Activated naive CD4-positive, alpha-beta T cell treated with anti-CD3 and anti-CD28 coated beads, Interleukin-2, amount 50 U/mL, for 24 hours (primary cell): ENCODE results near the gene TBX5.

Source experiments
- H3K27ac Mint-ChIP-seq: one replicate; pipeline ENCODE4 v1.8.0; 2021; ENCODE audit warnings: mild to moderate bottlenecking, mixed read lengths
- H3K27me3 Mint-ChIP-seq: one replicate; pipeline ENCODE4 v1.8.0; 2021; ENCODE audit warnings: mixed read lengths
- H3K36me3 Mint-ChIP-seq: one replicate; pipeline ENCODE4 v1.8.0; 2021; ENCODE audit warnings: mixed read lengths
- H3K4me1 Mint-ChIP-seq: one replicate; pipeline ENCODE4 v1.8.0; 2021; ENCODE audit warnings: mixed read lengths
- H3K4me3 Mint-ChIP-seq: one replicate; pipeline ENCODE4 v1.8.0; 2021; ENCODE audit warnings: mild to moderate bottlenecking, mixed read lengths
- H3K9me3 Mint-ChIP-seq: one replicate; pipeline ENCODE4 v1.8.0; 2021; ENCODE audit warnings: mixed read lengths

TBX5 gene

DNA sequence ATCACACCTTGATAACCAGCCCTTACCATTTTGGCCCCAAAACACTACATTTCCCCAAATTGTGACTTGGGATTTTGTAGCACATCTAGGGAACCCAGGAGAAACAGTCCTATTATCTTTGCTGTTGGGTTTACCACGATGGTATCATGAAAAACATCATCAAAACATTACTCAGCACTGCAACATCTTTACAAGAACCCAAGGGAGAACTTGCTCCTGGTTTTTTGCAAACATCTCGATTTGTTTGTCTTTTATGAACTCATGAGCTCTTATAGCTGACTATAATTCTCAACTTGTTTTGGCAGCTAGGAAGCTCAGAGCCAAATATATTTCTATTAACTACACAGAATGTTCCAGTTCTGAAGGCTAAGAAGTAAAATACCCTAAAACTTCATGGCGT is 65.7 kb downstream of the TBX5 start:
- Mint-ChIP-seq H3K27me3 (peaks cover 4% of the 10 kb centered on the region), H3K36me3 (no peaks in the 10 kb centered on the region), H3K4me1 (no peaks in the 10 kb centered on the region), H3K9me3 (no peaks in the 10 kb centered on the region), H3K4me3 (no peak overlapping the region), H3K27ac (no peak overlapping the region)

DNA sequence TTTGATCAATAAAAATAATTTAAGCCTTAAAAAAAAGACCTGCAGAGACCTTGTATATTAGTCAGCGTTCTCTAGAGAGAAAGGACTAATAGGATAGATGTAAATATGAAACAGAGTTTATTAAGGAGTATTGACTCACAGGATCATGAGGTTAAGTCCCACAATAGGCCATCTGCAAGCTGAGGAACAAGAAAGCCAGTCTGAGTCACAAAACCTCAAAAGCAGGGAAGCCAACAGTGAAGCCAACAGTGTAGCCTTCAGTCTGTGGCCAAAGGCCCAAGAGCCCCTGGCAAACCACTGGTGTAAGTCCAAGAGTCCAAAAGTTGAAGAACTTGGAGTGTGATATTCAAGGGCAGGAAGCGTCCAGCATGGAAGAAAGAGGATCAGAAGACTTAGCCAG is 66.3 kb downstream of the TBX5 start:
- H3K27me3 Mint-ChIP-seq: peaks cover 5% of the 10 kb centered on the region

DNA sequence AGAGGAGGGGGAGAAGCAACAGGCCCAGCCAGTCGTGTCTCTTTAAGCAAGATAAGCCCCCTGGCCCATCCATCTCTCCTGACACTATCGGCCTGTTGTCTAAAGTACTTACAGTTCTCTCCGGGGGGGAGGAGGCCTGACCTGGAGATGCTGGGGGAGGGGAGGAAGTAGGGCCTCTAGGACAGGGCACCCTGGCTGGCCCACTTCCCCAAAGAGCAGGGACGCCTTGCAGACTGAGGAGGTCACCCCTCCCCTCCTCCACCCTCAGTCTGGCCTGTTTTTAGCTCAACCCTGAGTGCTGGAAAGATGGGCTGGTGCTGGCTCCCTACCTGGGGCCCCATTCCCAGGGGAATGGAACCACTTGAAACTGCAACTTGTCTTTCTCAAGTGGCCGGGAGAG is 70.3 kb downstream of the TBX5 start:
- Mint-ChIP-seq H3K4me3 (no peak overlapping the region), H3K27ac (no peak overlapping the region), H3K4me1 (no peaks in the 10 kb centered on the region), H3K27me3 (peaks cover 11% of the 10 kb centered on the region), H3K9me3 (peaks cover 10% of the 10 kb centered on the region), H3K36me3 (no peaks in the 10 kb centered on the region)

More for the DNA sequence above, 66.3 kb downstream of the TBX5 start:
- no peaks in the 10 kb centered on the region for H3K36me3 Mint-ChIP-seq
- no peak overlapping the region for H3K27ac Mint-ChIP-seq
- H3K9me3 Mint-ChIP-seq: no peaks in the 10 kb centered on the region
- H3K4me1 Mint-ChIP-seq: no peaks in the 10 kb centered on the region
- no peak overlapping the region for H3K4me3 Mint-ChIP-seq

DNA sequence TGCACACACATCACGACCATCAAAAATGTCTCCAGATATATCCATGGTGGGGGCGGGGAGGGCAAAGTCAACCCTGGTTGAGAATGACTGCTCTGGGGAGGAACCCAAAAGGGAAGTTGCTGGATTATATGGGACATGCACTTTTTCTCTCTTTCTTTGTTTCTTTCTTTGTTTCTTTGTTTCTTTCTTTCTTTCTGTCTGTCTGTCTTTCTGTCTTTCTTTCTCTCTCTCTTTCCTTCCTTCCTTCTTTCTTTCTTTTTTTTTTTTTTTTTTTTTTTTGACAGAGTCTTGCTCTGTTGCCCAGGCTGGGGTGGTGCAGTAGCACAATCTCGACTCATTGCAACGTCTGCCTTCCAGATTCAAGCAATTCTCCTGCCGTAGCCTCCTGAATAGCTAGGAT is 71.5 kb downstream of the TBX5 start:
- no peaks in the 10 kb centered on the region for H3K4me1 Mint-ChIP-seq
- no peak overlapping the region for H3K4me3 Mint-ChIP-seq
- no peaks in the 10 kb centered on the region for H3K36me3 Mint-ChIP-seq
- H3K27me3 Mint-ChIP-seq: peaks cover 11% of the 10 kb centered on the region
- H3K9me3 Mint-ChIP-seq: peaks cover 10% of the 10 kb centered on the region
- no peak overlapping the region for H3K27ac Mint-ChIP-seq

DNA sequence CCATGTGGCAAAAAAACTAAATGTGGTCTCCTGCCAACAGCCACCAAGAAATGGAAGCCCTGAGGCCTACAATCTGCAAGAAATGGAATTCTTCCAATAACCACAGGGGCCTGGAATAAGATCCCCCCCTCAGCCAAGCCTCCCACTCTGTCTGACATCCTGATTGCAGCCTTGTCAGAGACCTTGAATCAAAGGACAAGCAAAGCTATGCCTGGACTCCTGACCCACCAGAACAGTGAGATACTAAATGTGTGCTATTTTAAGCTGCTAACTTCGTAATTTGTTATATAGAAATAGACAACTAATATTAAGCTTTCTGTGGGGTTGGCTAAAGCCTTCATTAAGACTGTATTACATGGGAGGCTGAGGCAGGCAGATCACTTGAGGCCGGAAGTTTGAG is 77.7 kb downstream of the TBX5 start:
- H3K4me1 Mint-ChIP-seq: no peaks in the 10 kb centered on the region
- H3K36me3 Mint-ChIP-seq: no peaks in the 10 kb centered on the region
- peaks cover 2% of the 10 kb centered on the region for H3K27me3 Mint-ChIP-seq
- no peak overlapping the region for H3K4me3 Mint-ChIP-seq
- H3K9me3 Mint-ChIP-seq: peaks cover 6% of the 10 kb centered on the region
- H3K27ac Mint-ChIP-seq: no peak overlapping the region

DNA sequence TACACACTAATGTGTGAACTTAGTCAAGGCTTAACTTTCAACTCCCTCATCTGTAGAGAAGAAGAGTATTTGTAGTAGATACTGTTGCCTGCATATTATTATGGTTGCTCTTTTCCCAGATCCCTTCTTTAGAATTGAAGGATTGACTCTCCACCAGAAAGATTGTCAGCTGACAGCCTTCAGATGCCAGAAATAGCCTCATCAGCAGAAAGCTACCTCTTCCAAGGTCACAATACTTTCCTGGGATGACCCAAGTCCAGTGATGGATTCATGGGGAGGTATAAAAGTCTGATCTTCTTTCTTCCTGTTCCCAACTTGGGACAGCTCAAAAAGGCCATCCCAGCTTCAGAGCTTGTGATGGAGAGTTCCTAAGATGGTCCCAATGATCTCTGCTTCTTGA is 78.2 kb downstream of the TBX5 start:
- peaks cover 2% of the 10 kb centered on the region for H3K27me3 Mint-ChIP-seq
- H3K4me1 Mint-ChIP-seq: no peaks in the 10 kb centered on the region
- no peak overlapping the region for H3K4me3 Mint-ChIP-seq
- peaks cover 6% of the 10 kb centered on the region for H3K9me3 Mint-ChIP-seq
- H3K36me3 Mint-ChIP-seq: no peaks in the 10 kb centered on the region
- H3K27ac Mint-ChIP-seq: no peak overlapping the region

DNA sequence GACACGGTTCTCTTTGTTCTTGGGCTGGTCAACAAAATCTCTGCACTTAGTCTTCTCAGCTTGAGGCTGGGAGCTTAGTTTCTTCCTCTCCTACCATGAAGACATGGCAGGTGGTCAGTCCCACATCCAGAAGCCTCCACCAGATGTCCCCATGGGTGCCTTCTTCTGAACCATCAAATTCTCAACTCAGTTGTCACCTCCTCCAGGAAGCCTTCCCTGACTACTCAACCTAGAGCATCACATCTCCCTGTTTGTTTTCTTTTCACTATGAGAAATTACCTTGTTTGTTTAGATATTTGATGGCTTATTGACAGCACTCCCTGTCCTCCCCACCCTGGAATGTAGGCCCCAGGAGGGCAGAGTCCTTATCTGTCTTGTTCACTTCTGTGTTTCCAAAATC is 84.4 kb downstream of the TBX5 start:
- Mint-ChIP-seq H3K4me1 (no peaks in the 10 kb centered on the region), H3K4me3 (no peak overlapping the region), H3K27me3 (peaks cover 3% of the 10 kb centered on the region), H3K27ac (no peak overlapping the region), H3K36me3 (no peaks in the 10 kb centered on the region), H3K9me3 (no peaks in the 10 kb centered on the region)

DNA sequence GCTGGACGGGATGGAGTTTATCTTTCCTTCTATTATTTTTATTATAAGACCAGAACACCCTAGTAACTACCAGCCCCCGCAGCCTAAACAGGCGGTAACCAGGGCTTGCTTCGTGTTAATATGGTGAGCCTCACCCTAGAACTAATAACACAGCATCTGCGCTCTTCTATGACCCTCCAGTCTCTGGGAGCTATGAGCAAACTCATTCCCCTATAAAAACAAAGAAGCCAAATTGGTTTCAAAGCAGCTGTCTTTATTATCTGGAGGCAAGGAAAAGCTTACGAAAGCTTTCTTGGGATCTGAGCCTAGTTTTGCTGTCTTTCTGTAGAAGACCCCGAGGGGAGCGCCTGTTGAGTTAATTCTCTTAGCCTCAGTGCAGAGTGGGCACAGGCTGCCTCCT is 85.0 kb downstream of the TBX5 start:
- H3K27ac Mint-ChIP-seq: no peak overlapping the region
- no peaks in the 10 kb centered on the region for H3K36me3 Mint-ChIP-seq

DNA sequence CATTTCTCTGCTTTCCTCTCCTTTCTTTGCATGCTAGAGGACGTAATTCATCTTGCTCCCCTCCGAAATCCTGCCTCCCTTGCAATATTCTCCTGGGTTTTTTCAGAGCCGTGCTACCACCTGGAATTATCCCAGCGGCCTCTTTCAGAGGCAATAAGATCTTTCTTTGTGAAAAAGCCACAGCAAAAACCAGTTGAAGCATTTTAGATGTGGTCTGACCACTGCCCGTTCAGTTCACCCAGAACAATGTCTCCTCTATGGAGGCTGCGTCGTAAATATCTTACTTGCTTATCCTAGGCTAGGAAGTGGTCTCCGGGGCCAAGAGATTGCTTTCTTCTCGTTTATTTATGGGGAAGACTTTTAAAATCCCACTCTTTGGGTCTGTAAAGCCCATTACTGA is 85.8 kb downstream of the TBX5 start:
- H3K27me3 Mint-ChIP-seq: peaks cover 3% of the 10 kb centered on the region
- no peaks in the 10 kb centered on the region for H3K36me3 Mint-ChIP-seq
- no peaks in the 10 kb centered on the region for H3K9me3 Mint-ChIP-seq
- H3K4me3 Mint-ChIP-seq: no peak overlapping the region
- H3K4me1 Mint-ChIP-seq: no peaks in the 10 kb centered on the region
- no peak overlapping the region for H3K27ac Mint-ChIP-seq

More for the DNA sequence above, 85.0 kb downstream of the TBX5 start:
- H3K9me3 Mint-ChIP-seq: no peaks in the 10 kb centered on the region
- H3K4me3 Mint-ChIP-seq: no peak overlapping the region
- H3K4me1 Mint-ChIP-seq: no peaks in the 10 kb centered on the region
- H3K27me3 Mint-ChIP-seq: peaks cover 3% of the 10 kb centered on the region

DNA sequence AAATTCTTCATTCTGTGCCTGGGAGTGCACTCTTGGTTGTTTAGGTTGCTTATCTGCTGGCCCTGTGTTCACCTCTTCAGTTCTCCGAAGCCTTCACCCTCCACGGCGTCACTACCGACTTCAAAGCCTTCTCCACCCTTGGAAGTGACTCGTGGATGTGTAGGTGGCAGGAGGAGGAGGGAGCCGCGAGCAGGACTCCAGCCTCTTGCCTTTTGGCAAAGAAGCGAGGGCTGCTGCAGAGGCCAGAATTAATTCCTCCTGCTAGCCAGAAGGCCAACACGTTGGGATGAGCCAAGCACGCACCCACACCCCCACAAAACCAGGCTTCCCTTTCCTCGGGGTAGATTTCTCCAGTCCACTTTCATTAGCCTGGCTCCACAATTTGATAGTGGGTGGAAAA is 86.5 kb downstream of the TBX5 start:
- no peaks in the 10 kb centered on the region for H3K4me1 Mint-ChIP-seq
- no peak overlapping the region for H3K4me3 Mint-ChIP-seq
- no peaks in the 10 kb centered on the region for H3K9me3 Mint-ChIP-seq
- H3K27me3 Mint-ChIP-seq: peaks cover 3% of the 10 kb centered on the region
- H3K36me3 Mint-ChIP-seq: no peaks in the 10 kb centered on the region
- no peak overlapping the region for H3K27ac Mint-ChIP-seq

DNA sequence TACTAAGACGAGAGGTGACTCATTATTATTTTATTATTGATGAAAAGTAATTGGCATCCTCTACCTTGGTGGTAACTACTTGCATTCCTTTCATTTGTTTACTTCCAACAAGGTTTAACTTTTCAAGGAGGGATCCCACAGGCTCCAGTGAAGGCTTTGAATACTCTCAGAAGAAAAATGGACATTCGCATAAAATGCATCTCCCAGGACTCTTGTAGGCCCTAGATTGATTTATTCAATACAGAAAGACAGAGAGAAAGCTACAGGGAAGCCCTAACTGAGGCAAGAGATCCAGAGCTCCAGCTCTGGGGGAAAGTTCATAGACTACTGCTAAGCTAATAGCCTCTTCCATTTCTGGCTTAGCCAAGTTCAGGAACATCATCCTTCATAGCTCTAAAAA is 87.0 kb downstream of the TBX5 start:
- Mint-ChIP-seq H3K27me3 (peaks cover 3% of the 10 kb centered on the region), H3K9me3 (no peaks in the 10 kb centered on the region), H3K36me3 (no peaks in the 10 kb centered on the region), H3K4me1 (no peaks in the 10 kb centered on the region), H3K27ac (no peak overlapping the region), H3K4me3 (no peak overlapping the region)

DNA sequence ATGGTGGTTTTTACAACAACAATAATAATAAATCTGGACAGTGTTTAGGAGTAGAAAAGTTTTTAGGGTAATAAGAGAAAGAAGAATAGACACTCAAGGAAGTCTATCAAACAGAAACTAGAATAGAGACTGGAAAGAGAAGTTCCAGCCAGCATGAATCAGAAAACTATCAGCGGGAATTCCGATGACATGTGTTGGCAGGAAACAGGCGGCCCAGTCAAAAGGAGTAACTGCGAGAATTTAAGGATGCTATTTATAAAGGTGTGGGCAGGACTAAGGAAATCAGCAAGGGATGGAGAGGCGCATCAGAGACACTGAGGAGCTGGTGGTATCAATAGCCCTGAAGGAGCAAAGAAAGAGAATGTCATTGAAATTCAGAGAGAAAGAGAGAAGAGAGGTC is 89.9 kb downstream of the TBX5 start:
- H3K27me3 Mint-ChIP-seq: peaks cover 1% of the 10 kb centered on the region
- no peaks in the 10 kb centered on the region for H3K4me1 Mint-ChIP-seq
- H3K4me3 Mint-ChIP-seq: no peak overlapping the region
- H3K36me3 Mint-ChIP-seq: no peaks in the 10 kb centered on the region
- H3K27ac Mint-ChIP-seq: no peak overlapping the region
- no peaks in the 10 kb centered on the region for H3K9me3 Mint-ChIP-seq

DNA sequence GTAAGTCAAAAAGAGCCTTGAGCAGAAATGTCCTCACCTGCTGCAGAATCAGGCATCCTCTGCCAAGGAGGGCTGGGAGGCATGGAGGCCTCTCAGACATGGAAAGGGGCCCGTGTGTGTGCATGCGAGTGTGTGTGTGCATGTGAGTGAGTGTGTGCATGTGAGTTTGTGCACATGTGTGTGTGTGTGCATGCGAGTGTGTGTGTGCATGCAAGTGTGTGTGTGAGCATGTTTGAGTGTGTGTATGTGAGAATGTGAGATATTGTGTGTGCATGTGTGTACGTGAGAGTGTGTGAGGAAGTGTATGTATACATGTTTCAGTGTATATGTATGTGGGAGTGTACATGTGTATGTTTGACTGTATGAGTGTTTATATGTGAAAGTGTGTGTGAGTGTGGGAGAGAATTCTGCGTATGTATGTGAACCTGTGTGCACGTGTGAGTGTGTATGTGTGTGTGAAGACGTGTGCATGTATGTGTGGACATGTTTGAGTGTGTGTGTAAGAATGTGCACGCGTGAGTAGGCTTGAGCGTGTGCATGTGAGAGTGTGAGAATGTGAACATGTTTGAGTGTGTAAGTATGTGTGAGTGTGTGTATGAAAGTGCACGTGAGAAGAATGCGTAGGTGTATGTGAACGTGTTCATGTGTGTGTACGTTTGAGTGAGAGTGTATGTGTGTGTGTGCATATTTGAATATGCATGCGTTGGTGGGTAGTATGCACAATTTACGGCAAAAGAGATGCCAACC is 90.8 kb downstream of the TBX5 start:
- H3K9me3 Mint-ChIP-seq: no peaks in the 10 kb centered on the region
- H3K4me3 Mint-ChIP-seq: no peak overlapping the region
- H3K27me3 Mint-ChIP-seq: peaks cover 2% of the 10 kb centered on the region
- H3K4me1 Mint-ChIP-seq: no peaks in the 10 kb centered on the region
- no peaks in the 10 kb centered on the region for H3K36me3 Mint-ChIP-seq
- H3K27ac Mint-ChIP-seq: no peak overlapping the region

DNA sequence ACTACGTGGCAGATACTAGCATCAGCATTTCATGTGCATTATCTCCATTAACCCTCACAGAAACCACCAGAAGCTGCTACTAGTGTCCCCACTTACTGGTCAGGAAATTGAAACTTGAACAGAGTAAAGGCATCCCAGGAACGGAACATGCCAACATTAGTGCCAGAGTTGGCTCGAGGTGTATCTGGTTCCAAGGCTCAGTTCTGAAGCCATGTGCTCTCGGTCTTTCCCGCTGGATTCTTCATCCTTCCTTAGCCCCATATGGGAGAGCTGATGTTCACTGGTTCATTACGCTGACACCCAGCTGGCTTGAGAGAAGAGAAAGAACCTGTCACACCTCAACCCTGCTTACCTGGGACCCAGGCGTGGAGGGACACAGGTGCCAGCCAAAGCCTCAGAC is 91.5 kb downstream of the TBX5 start:
- Mint-ChIP-seq H3K4me1 (no peaks in the 10 kb centered on the region), H3K36me3 (no peaks in the 10 kb centered on the region), H3K27ac (no peak overlapping the region), H3K9me3 (no peaks in the 10 kb centered on the region), H3K4me3 (no peak overlapping the region), H3K27me3 (peaks cover 2% of the 10 kb centered on the region)

DNA sequence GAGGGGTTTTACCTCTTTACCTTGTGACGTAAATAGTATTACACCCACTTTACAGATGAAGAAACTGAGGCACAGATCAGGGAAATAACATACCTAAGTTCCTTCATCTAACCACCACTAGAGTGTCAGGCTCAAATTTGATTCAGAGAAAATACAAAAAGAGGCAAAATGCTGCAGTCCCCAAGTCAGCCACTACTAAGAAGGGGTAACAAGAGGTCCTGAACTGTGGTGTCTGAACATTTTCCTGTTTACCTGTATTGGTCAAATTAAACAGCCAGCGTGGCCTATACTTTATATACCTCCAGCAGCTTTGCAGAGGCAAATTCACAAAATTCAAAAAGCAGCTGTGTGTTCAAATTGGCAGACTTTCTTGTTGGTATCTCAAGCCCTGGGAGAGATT is 92.0 kb downstream of the TBX5 start:
- no peak overlapping the region for H3K4me3 Mint-ChIP-seq

DNA sequence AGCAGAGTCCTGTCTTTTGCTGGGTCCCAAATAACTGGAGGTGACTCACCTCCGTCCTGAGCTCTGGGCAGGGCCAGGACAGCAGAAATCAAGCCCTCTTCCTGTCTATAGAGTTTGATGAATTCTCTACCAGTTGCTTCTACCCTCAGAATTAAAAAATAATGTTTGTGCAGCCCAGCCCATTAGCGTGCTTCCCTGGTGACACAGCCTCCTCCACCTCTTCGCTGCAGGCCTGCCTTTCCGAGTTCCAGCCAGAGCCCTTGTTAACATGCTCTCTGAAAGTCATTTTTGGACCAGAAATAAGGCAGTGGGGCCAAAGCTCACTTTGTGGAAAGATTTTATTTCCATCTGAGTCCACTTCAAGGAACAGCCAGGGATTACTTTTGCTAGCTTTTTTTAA is 94.0 kb downstream of the TBX5 start:
- H3K9me3 Mint-ChIP-seq: no peaks in the 10 kb centered on the region
- no peaks in the 10 kb centered on the region for H3K36me3 Mint-ChIP-seq
- H3K27ac Mint-ChIP-seq: no peak overlapping the region
- H3K4me3 Mint-ChIP-seq: no peak overlapping the region
- peaks cover 2% of the 10 kb centered on the region for H3K27me3 Mint-ChIP-seq
- H3K4me1 Mint-ChIP-seq: no peaks in the 10 kb centered on the region

More for the DNA sequence above, 92.0 kb downstream of the TBX5 start:
- H3K4me1 Mint-ChIP-seq: no peaks in the 10 kb centered on the region
- H3K9me3 Mint-ChIP-seq: no peaks in the 10 kb centered on the region
- no peak overlapping the region for H3K27ac Mint-ChIP-seq
- peaks cover 2% of the 10 kb centered on the region for H3K27me3 Mint-ChIP-seq
- no peaks in the 10 kb centered on the region for H3K36me3 Mint-ChIP-seq

DNA sequence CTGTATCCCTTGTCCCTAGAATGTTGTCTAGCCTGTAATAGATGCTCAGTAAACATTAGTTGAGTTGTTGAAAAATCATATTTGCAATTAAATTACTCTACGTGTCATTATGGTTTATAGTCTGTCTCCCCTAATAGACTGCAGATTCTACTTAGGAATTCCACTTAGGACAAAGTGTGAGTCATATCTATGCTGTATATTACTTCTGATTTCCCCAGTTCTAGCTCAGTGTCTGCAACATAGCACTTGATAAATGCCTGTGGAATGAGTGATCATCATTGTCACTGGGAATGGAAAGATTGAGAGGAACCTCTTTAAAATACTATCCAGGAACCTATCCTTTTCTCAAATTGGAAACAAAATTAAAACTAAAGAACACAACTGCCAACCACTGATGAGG is 99.3 kb downstream of the TBX5 start:
- no peaks in the 10 kb centered on the region for H3K9me3 Mint-ChIP-seq
- H3K4me1 Mint-ChIP-seq: no peaks in the 10 kb centered on the region
- peaks cover 2% of the 10 kb centered on the region for H3K27me3 Mint-ChIP-seq
- no peak overlapping the region for H3K4me3 Mint-ChIP-seq
- H3K36me3 Mint-ChIP-seq: no peaks in the 10 kb centered on the region
- H3K27ac Mint-ChIP-seq: no peak overlapping the region
